Left lung (tissue), 14 donors: Measurements from ENCODE around the gene RAD21L1. TPM values are rescaled to one million over a fixed set of nuclear protein-coding genes. Genes with fewer than 3 reads are reported as not detected.

ENCODE experiments used
- ATAC-seq: fragments of 200-7000 bp; cut with Tn5 transposase; one replicate; pipeline ENCODE4 v1.9.1; 2020; ENCODE audit warnings: moderate library complexity
- DNase-seq, 4 donors: peaks; one replicate each; pipeline ENCODE4 v3.0.0-alpha.2; 2013 to 2020
- H3K27ac ChIP-seq, 2 donors: fragments of 200-600 bp; sonication (generic) in 1 of 2; one replicate each; pipeline versions ENCODE4 v1.5.0 to v1.8.0; 2020 to 2021
- H3K27me3 ChIP-seq, 2 donors: fragments of 200-600 bp; sonication (generic) in 1 of 2; one replicate each; pipeline versions ENCODE4 v1.5.0 to v1.8.0; 2020 to 2021
- H3K36me3 ChIP-seq, 2 donors: fragments of 200-600 bp; sonication (generic) in 1 of 2; one replicate each; pipeline versions ENCODE4 v1.5.0 to v1.8.0; 2020 to 2021
- H3K4me1 ChIP-seq, 2 donors: fragments of 200-600 bp; one replicate each; pipeline ENCODE4 v1.8.0; 2021
- H3K4me3 ChIP-seq, 2 donors: fragments of 200-600 bp; sonication (generic) in 1 of 2; one replicate each; pipeline versions ENCODE4 v1.5.0 to v1.8.0; 2020 to 2021; ENCODE audit warnings: mild to moderate bottlenecking in 1 of 2
- H3K9me3 ChIP-seq, 2 donors: fragments of 200-600 bp; sonication (generic) in 1 of 2; one replicate each; pipeline versions ENCODE4 v1.5.0 to v1.8.0; 2020 to 2021
- CTCF ChIP-seq, 2 donors: fragments of 200-600 bp; sonication (generic) in 1 of 2; IDR thresholded peaks; one replicate each; pipeline versions ENCODE4 v1.5.0 to v1.8.0; 2021; ENCODE audit warnings: antibody characterized with exemption in 2 of 2
- intact Hi-C, 2 donors: fragments of 100-400 bp; cut with DNase I; formaldehyde crosslinking; loops; one replicate each; pipeline versions ENCODE4 v1.11.2 to v1.14.2; 2022
- long read RNA-seq, 12 donors: library from polyadenylated mRNA in 2 of 12; unstranded in 2 of 12; transcript quantifications; one replicate each; pipeline ENCODE4 v2.0.0 and lab custom pipeline, GENCODE V29; 2019 to 2026
- polyA plus RNA-seq, 6 donors: library from polyadenylated mRNA; unstranded; fragments of 120-200 nt; gene quantifications; one replicate each; pipeline ENCODE4 v1.2.1, GENCODE V29; 2013; ENCODE audit not compliant: insufficient read length in 6 of 6
- total RNA-seq, 2 donors: library from RNA; stranded (reverse); fragmentation: NEBNext Ultra II Directional; extraction: Animal tissue kit (Norgen Biotek cat#: 25700); gene quantifications; one replicate each; pipeline ENCODE4 v1.2.1, GENCODE V29; 2021
- donor health status: DM: no; HTN: yes; CAD: no.
- donor health status: DM: no; HTN: no; CAD: no.

RAD21L1 gene
- not detected for total RNA-seq
- not detected for polyA plus RNA-seq
- long read RNA-seq, donor 1 = 0 reads
- long read RNA-seq, donor 2 = 0 reads
- long read RNA-seq, donor 3 = 0 reads
- long read RNA-seq, donor 4 = 0 reads
- long read RNA-seq, donor 5 = 0 reads
- long read RNA-seq, donor 6 = 0 reads
- long read RNA-seq, donor 7 = 0 reads
- long read RNA-seq, donor 8 = 0 reads
- long read RNA-seq, donor 9 = 0 reads
- long read RNA-seq, donor 10 = 0 reads
- long read RNA-seq, donor 11 = 0 reads
- long read RNA-seq, donor 12 = 0 reads

- DNase-seq = peak in 3 of 4 donors; percentile 75 to 93 (median 87)
- peak; percentile 96 for ATAC-seq
- H3K36me3 ChIP-seq = no peaks in the 10 kb centered on the region
- H3K27me3 ChIP-seq = peaks cover 34 to 56% of the 10 kb centered on the region in 2 donors
- H3K27ac ChIP-seq = peak within 1 kb of the TSS in 1 of 2 donors; percentile 34
- H3K4me1 ChIP-seq = peaks cover 10 to 12% of the 10 kb centered on the region in 2 donors
- H3K4me3 ChIP-seq = peak within 1 kb of the TSS; percentile 59 to 66
- H3K9me3 ChIP-seq = no peaks in the 10 kb centered on the region
- TF ChIP-seq CTCF (IDR thresholded peaks at IDR 0.05) = no peak
- intact Hi-C loops = no loop called here
Observed at GRCh38 chr20:1225783-1226654, at the start of gene RAD21L1. RAD21L1 (plus strand) TSS chr20:1226044; CDS start chr20:1228454, 2,410 bp downstream.

DNA sequence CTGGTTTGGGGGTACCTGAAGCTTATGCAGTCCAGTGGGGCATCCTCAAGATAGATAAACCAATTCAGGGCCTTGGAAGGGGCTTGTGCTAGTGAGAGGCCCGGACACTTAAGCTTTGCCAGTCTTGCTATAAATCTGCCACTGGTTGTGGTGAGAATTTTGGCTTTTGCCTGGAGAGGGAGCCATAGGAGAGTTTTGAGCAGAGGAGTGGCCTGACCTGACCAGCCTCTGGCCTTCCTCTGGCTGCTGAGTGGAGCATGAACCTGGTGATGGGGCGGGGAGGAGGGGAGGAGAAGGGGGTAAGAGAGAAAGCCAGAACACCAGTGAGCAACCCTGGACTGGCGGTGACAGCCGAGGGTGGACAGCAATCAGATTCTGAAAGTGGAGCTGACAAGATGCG, 48.2 kb upstream of the RAD21L1 start:
- TF ChIP-seq CTCF (IDR thresholded peaks at IDR 0.05) = no peak
- intact Hi-C loops = no loop called here
- Histone ChIP-seq H3K9me3 (no peaks in the 10 kb centered on the region), H3K36me3 (peaks cover 0 to 49% of the 10 kb centered on the region in 2 donors), H3K4me1 (no peaks in the 10 kb centered on the region), H3K27me3 (peaks cover 0 to 2% of the 10 kb centered on the region in 2 donors), H3K27ac (no peak overlapping the region), H3K4me3 (no peak overlapping the region)
- no peak for ATAC-seq
- DNase-seq = no peak

DNA sequence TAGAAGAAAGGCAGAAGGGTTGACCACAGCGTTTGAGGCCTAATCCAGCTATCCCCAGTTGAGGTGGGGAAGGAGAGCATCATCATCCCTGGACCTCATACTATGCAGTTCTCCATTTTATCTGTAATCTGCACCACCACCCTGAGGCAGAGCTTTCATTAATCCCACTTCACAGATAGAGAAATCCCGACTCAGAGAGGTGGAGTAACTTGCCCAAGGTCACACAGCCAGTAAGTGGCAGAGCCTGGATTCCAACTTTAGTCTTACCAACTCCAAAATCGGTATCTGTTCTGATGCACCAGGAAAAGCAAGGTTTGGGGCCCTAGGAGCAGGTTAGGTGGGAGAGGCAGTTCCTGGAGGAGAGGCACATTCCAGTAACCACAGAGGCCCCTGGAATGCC, 47.7 kb upstream of the RAD21L1 start:
- Histone ChIP-seq H3K9me3 (no peaks in the 10 kb centered on the region), H3K36me3 (peaks cover 0 to 45% of the 10 kb centered on the region in 2 donors), H3K27me3 (peaks cover 0 to 5% of the 10 kb centered on the region in 2 donors), H3K27ac (no peak overlapping the region), H3K4me3 (no peak overlapping the region), H3K4me1 (no peaks in the 10 kb centered on the region)
- intact Hi-C loops = no loop called here
- no peak for TF ChIP-seq CTCF (IDR thresholded peaks at IDR 0.05)
- ATAC-seq (no peak), DNase-seq (no peak)

GRCh38 chr20:1178623-1179022, 47.2 kb upstream of the RAD21L1 start:
- Histone ChIP-seq H3K4me1 (no peaks in the 10 kb centered on the region), H3K4me3 (no peak overlapping the region), H3K36me3 (peaks cover 0 to 41% of the 10 kb centered on the region in 2 donors), H3K9me3 (no peaks in the 10 kb centered on the region), H3K27ac (no peak overlapping the region), H3K27me3 (peaks cover 0 to 10% of the 10 kb centered on the region in 2 donors)
- intact Hi-C loops = no loop called here
- TF ChIP-seq CTCF (IDR thresholded peaks at IDR 0.05) = no peak
- ATAC-seq (no peak), DNase-seq (no peak)

DNA sequence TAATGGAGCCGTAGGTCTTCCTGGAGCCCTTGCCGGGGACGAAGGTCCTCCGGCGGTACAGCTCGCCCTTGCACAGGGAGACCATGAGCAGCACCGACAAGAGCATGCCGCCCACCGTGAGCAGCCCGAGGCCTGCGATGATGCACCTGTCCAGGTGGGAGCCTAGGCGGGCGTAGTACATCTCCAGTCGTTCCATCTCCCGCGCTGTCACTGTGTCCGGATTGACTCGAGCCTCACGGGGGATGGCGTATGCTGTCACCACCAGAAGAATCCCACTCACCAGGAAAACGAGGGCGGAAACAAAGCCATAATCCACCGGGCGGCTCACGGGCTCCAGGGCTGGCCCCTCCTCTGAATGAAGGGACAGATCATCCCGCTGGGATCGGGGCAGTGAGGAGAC, 44.9 kb upstream of the RAD21L1 start:
- TF ChIP-seq CTCF (IDR thresholded peaks at IDR 0.05) = no peak
- Histone ChIP-seq H3K4me3 (no peak overlapping the region), H3K27me3 (peaks cover 10 to 33% of the 10 kb centered on the region in 2 donors), H3K36me3 (peaks cover 0 to 23% of the 10 kb centered on the region in 2 donors), H3K27ac (no peak overlapping the region), H3K9me3 (no peaks in the 10 kb centered on the region), H3K4me1 (peaks cover 3 to 13% of the 10 kb centered on the region in 2 donors)
- ATAC-seq (no peak), DNase-seq (peak in 1 of 4 donors; percentile 68)
- intact Hi-C loops = no loop called here
